OCI-LY1 (cell line): ENCODE results near the gene SETDB1.

ENCODE experiments used
- CTCF ChIP-seq: fragments of 200-600 bp; sonication (generic), shearing (Covaris generic); IDR thresholded peaks from 2 replicates; pipeline ENCODE4 v1.5.1; 2017; ENCODE audit warnings: mild to moderate bottlenecking, antibody characterized with exemption, low read length, moderate library complexity, mixed read lengths
- EZH2 ChIP-seq: fragments of 200-600 bp; sonication (generic), shearing (Covaris generic); IDR thresholded peaks from 2 replicates; pipeline ENCODE4 v1.8.0; 2017; ENCODE audit warnings: borderline replicate concordance, mixed run types, mild to moderate bottlenecking, antibody characterized with exemption, low read length, moderate library complexity, mixed read lengths

GRCh38 chr1:150961756-150962155 lies 35.6 kb downstream of the SETDB1 start:
- no peak for TF ChIP-seq CTCF
- TF ChIP-seq EZH2 = no peak
